Ovary (tissue), 3 donors: Measurements from ENCODE around the gene KRT6A.

Experiments used
- CTCF ChIP-seq, 3 donors: fragments of 450-650 bp in 2 of 3; fragments of 200-600 bp in 1 of 3; IDR thresholded peaks; one replicate each; pipeline versions ENCODE4 v1.5.1 to v1.8.0; 2016 to 2022; ENCODE audit warnings: antibody characterized with exemption in 3 of 3, mild to moderate bottlenecking in 1 of 3
- EP300 ChIP-seq: sonication (generic); formaldehyde crosslinking; IDR thresholded peaks from one replicate; pipeline ENCODE4 v1.6.1; 2017; ENCODE audit warnings: antibody characterized with exemption
- POLR2A ChIP-seq: fragments of 450-650 bp; IDR thresholded peaks from one replicate; pipeline ENCODE4 v1.6.1; 2017; ENCODE audit warnings: antibody characterized with exemption, mild to moderate bottlenecking, moderate library complexity
- donor health status: DM: no; HTN: no; CAD: no.

- TF ChIP-seq CTCF (IDR thresholded peaks at IDR 0.05) = no peak
- no peak for TF ChIP-seq POLR2A
- no peak for TF ChIP-seq EP300
These were observed 35.6 kb upstream of the KRT6A start for GRCh38 chr12:52528641-52529143.
